T follicular helper cell (primary cell): ENCODE data around the gene CEL.
"Not testable (repeated sequence)": the region's sequence is repeated elsewhere in the genome, so short reads cannot be mapped to it uniquely, and the experiment has no call there.

Experiments used
- DNase-seq: peaks from one replicate; pipeline ENCODE4 v3.0.0-alpha.2; 2020; ENCODE audit warnings: low read depth

CEL gene

GRCh38 chr9:133086212-133086860 is 24.6 kb downstream of the CEL start:
- DNase-seq = not testable (repeated sequence)

- DNase-seq = no peak
These were observed 25.1 kb downstream of the CEL start for GRCh38 chr9:133086894-133087293.

GRCh38 chr9:133087429-133088145 is 25.8 kb downstream of the CEL start:
- no peak for DNase-seq

GRCh38 chr9:133088146-133088750 is 26.5 kb downstream of the CEL start:
- DNase-seq = no peak

GRCh38 chr9:133088756-133089155 is 27.0 kb downstream of the CEL start:
- no peak for DNase-seq

GRCh38 chr9:133089271-133089671 is 27.5 kb downstream of the CEL start:
- no peak for DNase-seq

- DNase-seq = no peak
These were observed 28.4 kb downstream of the CEL start for GRCh38 chr9:133090187-133090586.

- no peak for DNase-seq
These were observed 29.1 kb downstream of the CEL start for GRCh38 chr9:133090752-133091385.

GRCh38 chr9:133094351-133094750 is 32.6 kb downstream of the CEL start:
- DNase-seq = not testable (repeated sequence)

- no peak for DNase-seq
These were observed 33.1 kb downstream of the CEL start for GRCh38 chr9:133094842-133095393.

GRCh38 chr9:133098104-133098754 is 36.4 kb downstream of the CEL start:
- DNase-seq = no peak

- DNase-seq = no peak
These were observed 37.1 kb downstream of the CEL start for GRCh38 chr9:133098871-133099270.

- no peak for DNase-seq
These were observed 38.1 kb downstream of the CEL start for GRCh38 chr9:133099726-133100505.

GRCh38 chr9:133100506-133101355 is 39.0 kb downstream of the CEL start:
- no peak for DNase-seq

- no peak for DNase-seq
These were observed 39.8 kb downstream of the CEL start for GRCh38 chr9:133101356-133102189.

GRCh38 chr9:133102190-133103021 is 40.6 kb downstream of the CEL start:
- no peak for DNase-seq

GRCh38 chr9:133103183-133103986 is 41.6 kb downstream of the CEL start:
- DNase-seq = no peak
